DND-41 (cell line): Measurements from ENCODE around the gene SIX3.

ENCODE experiments used
- CTCF ChIP-seq: IDR thresholded peaks from 2 replicates; pipeline ENCODE4 v1.5.1; 2012; ENCODE audit warnings: borderline replicate concordance, low read length, moderate library complexity, mild to moderate bottlenecking; ENCODE audit not compliant: poor library complexity, severe bottlenecking; ENCODE audit errors: extremely low read depth
- EZH2 ChIP-seq: IDR thresholded peaks from 3 replicates; pipeline ENCODE4 v1.6.1; 2012; ENCODE audit warnings: borderline replicate concordance, low read depth, mild to moderate bottlenecking, moderate library complexity, low read length, inconsistent platforms; ENCODE audit not compliant: severe bottlenecking

DNA sequence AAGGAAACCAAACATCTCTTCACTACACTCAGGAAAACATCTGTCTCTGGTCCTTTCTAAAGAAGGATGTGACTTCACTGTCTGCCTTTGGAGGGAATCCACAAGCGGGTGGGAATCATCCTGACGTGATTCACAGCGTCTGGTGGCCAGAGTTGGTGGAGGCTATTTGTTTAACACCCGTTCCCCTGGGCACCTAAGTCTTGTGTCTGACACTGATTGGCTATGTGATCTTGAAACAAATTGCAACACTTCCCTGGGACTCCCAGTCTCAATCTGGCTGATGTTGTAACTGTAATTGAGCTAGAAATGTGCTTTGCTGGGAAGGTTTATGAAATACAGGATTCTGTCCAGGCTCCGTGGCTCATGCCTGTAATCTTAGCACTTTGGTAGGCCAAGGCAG is 28.8 kb upstream of the SIX3 start:
- TF ChIP-seq CTCF (no peak), EZH2 (no peak)
